ENCODE measurements around the gene PDE6G. TPM values are rescaled to one million over a fixed set of nuclear protein-coding genes. Genes with fewer than 3 reads are reported as not detected.

PDE6G gene
- total RNA-seq, 1 experiment from 2014 or later = 0.85 TPM

- in situ Hi-C loops (cut with HindIII; ENCODE audit: low pct_unique_long_range_greater_than_20kb, low sequenced_read_pairs) = no loop called here
- DNase-seq (ENCODE audit: low read depth, low spot score) = no peak
- Histone ChIP-seq H3K36me3 (ENCODE audit: control insufficient read depth, insufficient read depth, low read length) (peaks cover 5% of the 10 kb centered on the region; the same call in 1 of the 2 replicates), H3K4me1 (ENCODE audit: control insufficient read depth, insufficient read depth, low read length) (0 out of 2 replicates have a peak, but pooled peaks cover 3% of the 10 kb centered on the region), H3K27me3 (ENCODE audit: control insufficient read depth, insufficient read depth, low read length) (no peaks in the 10 kb centered on the region), H3K27ac (ENCODE audit: low read length) (peak overlapping the region; percentile 92), H3K9me3 (ENCODE audit: control insufficient read depth, insufficient read depth, low read depth, low read length) (no peaks in the 10 kb centered on the region), H3K4me3 (ENCODE audit: low read depth in 2 of 2, low read length in 2 of 2) (peak overlapping the region; percentile 76 to 82)
- TF ChIP-seq SIN3A (IDR thresholded peaks at IDR 0.05; ENCODE audit: borderline replicate concordance, insufficient read depth, low read depth, low read length) (no peak), REST (IDR thresholded peaks at IDR 0.05; ENCODE audit: insufficient read depth in 1 of 2, low read depth in 2 of 2, low read length in 1 of 2) (no peak), CTCF (IDR thresholded peaks at IDR 0.05) (no peak), TCF7L2 (IDR thresholded peaks at IDR 0.05; ENCODE audit: low read depth, low read length) (no peak), POLR2AphosphoS5 (IDR thresholded peaks at IDR 0.05; ENCODE audit: low read depth, low read length) (no peak)
- ATAC-seq = peak; percentile 69
- CTCF ChIA-PET = no interaction called here
- no TSS peak for BruUV-seq (replicated peaks)
- intact Hi-C loops (cut with micrococcal nuclease; ENCODE audit: unreplicated experiment) = no loop called here
- POLR2A ChIA-PET = interaction anchor here (0.5 kb wide), 1 partner anchor 37 kb away, joined by 3 read pairs; no protein-coding TSS in a partner anchor
These were observed 20.3 kb downstream of the PDE6G start for GRCh38 chr17:81635973-81636504.

GRCh38 chr17:81635431-81635830 lies 20.9 kb downstream of the PDE6G start:
- Histone ChIP-seq H3K27ac (ENCODE audit: low read length) (peak overlapping the region; percentile 92), H3K27me3 (ENCODE audit: control insufficient read depth, insufficient read depth, low read length) (no peaks in the 10 kb centered on the region), H3K4me3 (ENCODE audit: low read depth in 2 of 2, low read length in 2 of 2) (peak overlapping the region; percentile 76 to 82), H3K9me3 (ENCODE audit: control insufficient read depth, insufficient read depth, low read depth, low read length) (no peaks in the 10 kb centered on the region), H3K4me1 (ENCODE audit: control insufficient read depth, insufficient read depth, low read length) (0 out of 2 replicates have a peak, but pooled peaks cover 3% of the 10 kb centered on the region), H3K36me3 (ENCODE audit: control insufficient read depth, insufficient read depth, low read length) (peaks cover 5% of the 10 kb centered on the region; the same call in 1 of the 2 replicates)
- intact Hi-C loops (cut with micrococcal nuclease; ENCODE audit: unreplicated experiment) = no loop called here
- no peak for TF ChIP-seq REST (IDR thresholded peaks at IDR 0.05; ENCODE audit: insufficient read depth in 1 of 2, low read depth in 2 of 2, low read length in 1 of 2)
- TF ChIP-seq POLR2AphosphoS5 (IDR thresholded peaks at IDR 0.05; ENCODE audit: low read depth, low read length) = no peak
- no peak for TF ChIP-seq TCF7L2 (IDR thresholded peaks at IDR 0.05; ENCODE audit: low read depth, low read length)
- TF ChIP-seq CTCF (IDR thresholded peaks at IDR 0.05) = no peak
- no peak for TF ChIP-seq SIN3A (IDR thresholded peaks at IDR 0.05; ENCODE audit: borderline replicate concordance, insufficient read depth, low read depth, low read length)
- no peak for ATAC-seq
- in situ Hi-C loops (cut with HindIII; ENCODE audit: low pct_unique_long_range_greater_than_20kb, low sequenced_read_pairs) = no loop called here
- ChIA-PET POLR2A (no interaction called here), CTCF (no interaction called here)
- DNase-seq (ENCODE audit: low read depth, low spot score) = no peak
- BruUV-seq (replicated peaks) = TSS peak; percentile 93
